SK-N-SH treated with all-trans-retinoic acid at 6 μM for 48 hours (cell line): ENCODE results near the gene MLLT1.

ENCODE experiments used
- ATAC-seq: fragments of 200-7000 bp; cut with Tn5 transposase; 3 replicates; pipeline ENCODE4 v1.9.1; 2020; ENCODE audit warnings: mild to moderate bottlenecking, moderate library complexity
- ARNTL ChIP-seq: fragments of 450-650 bp; formaldehyde crosslinking; IDR thresholded peaks from 2 replicates; pipeline ENCODE4 v1.5.0; 2020; ENCODE audit warnings: low read depth, mild to moderate bottlenecking, moderate library complexity, borderline replicate concordance
- BACH2 ChIP-seq: fragments of 250-450 bp; sonication (Bioruptor Pico); IDR thresholded peaks from 2 replicates; pipeline ENCODE4 v1.9.0; 2021; ENCODE audit warnings: mild to moderate bottlenecking, borderline replicate concordance
- CREB5 ChIP-seq: fragments of 250-450 bp; sonication (Bioruptor Pico); IDR thresholded peaks from 2 replicates; pipeline ENCODE4 v1.5.1; 2020; ENCODE audit warnings: low read depth, mild to moderate bottlenecking, moderate library complexity
- CSDC2 ChIP-seq: fragments of 250-450 bp; sonication (Bioruptor Pico); IDR thresholded peaks from 2 replicates; pipeline ENCODE4 v1.5.0; 2020; ENCODE audit warnings: mild to moderate bottlenecking, moderate library complexity
- CSRNP3 ChIP-seq: fragments of 250-450 bp; sonication (Bioruptor Pico); IDR thresholded peaks from 2 replicates; pipeline ENCODE4 v1.5.1; 2021; ENCODE audit warnings: mild to moderate bottlenecking, moderate library complexity
- ESRRG ChIP-seq: fragments of 250-450 bp; sonication (Bioruptor Pico); IDR thresholded peaks from 2 replicates; pipeline ENCODE4 v1.6.1; 2021; ENCODE audit warnings: mild to moderate bottlenecking
- GLIS3 ChIP-seq: fragments of 250-450 bp; sonication (Bioruptor Pico); IDR thresholded peaks from 2 replicates; pipeline ENCODE4 v1.5.0; 2020; ENCODE audit warnings: mild to moderate bottlenecking, moderate library complexity
- ISL1 ChIP-seq: fragments of 250-450 bp; sonication (Bioruptor Pico); IDR thresholded peaks from 2 replicates; pipeline ENCODE4 v2.1.2; 2022; ENCODE audit warnings: mild to moderate bottlenecking, moderate library complexity
- OSR1 ChIP-seq: fragments of 250-450 bp; sonication (Bioruptor Pico); IDR thresholded peaks from 2 replicates; pipeline ENCODE4 v1.8.0; 2022; ENCODE audit warnings: moderate library complexity, mild to moderate bottlenecking, inconsistent platforms
- POU6F1 ChIP-seq: fragments of 250-450 bp; sonication (Bioruptor Pico); IDR thresholded peaks from 2 replicates; pipeline ENCODE4 v1.8.0; 2021; ENCODE audit warnings: low read depth, mild to moderate bottlenecking, moderate library complexity, borderline replicate concordance
- PPARA ChIP-seq: fragments of 250-450 bp; sonication (Bioruptor Pico); IDR thresholded peaks from 2 replicates; pipeline ENCODE4 v1.5.0; 2020; ENCODE audit warnings: mild to moderate bottlenecking, borderline replicate concordance
- RARB ChIP-seq: fragments of 250-450 bp; sonication (Bioruptor Pico); IDR thresholded peaks from 2 replicates; pipeline ENCODE4 v1.8.0; 2021; ENCODE audit warnings: mild to moderate bottlenecking, moderate library complexity
- SNAI2 ChIP-seq: fragments of 250-450 bp; sonication (Bioruptor Pico); IDR thresholded peaks from 2 replicates; pipeline ENCODE4 v1.5.0; 2020; ENCODE audit warnings: mild to moderate bottlenecking, moderate library complexity
- TCF4 ChIP-seq: fragments of 250-450 bp; sonication (Bioruptor Pico); IDR thresholded peaks from 2 replicates; pipeline ENCODE4 v1.8.0; 2021; ENCODE audit warnings: mild to moderate bottlenecking, moderate library complexity, borderline replicate concordance
- TOX ChIP-seq: fragments of 250-450 bp; sonication (Bioruptor Pico); IDR thresholded peaks from 2 replicates; pipeline ENCODE4 v1.8.0; 2021; ENCODE audit warnings: mild to moderate bottlenecking, moderate library complexity, borderline replicate concordance
- TSHZ2 ChIP-seq: fragments of 250-450 bp; sonication (Bioruptor Pico); IDR thresholded peaks from 2 replicates; pipeline ENCODE4 v1.5.0; 2020; ENCODE audit warnings: mild to moderate bottlenecking, moderate library complexity
- ZC3H10 ChIP-seq: fragments of 250-450 bp; sonication (Bioruptor Pico); IDR thresholded peaks from 2 replicates; pipeline ENCODE4 v1.5.1; 2021; ENCODE audit warnings: mild to moderate bottlenecking, moderate library complexity
- ZFP3 ChIP-seq: fragments of 250-450 bp; sonication (Bioruptor Pico); IDR thresholded peaks from 2 replicates; pipeline ENCODE4 v1.5.0; 2020; ENCODE audit warnings: mild to moderate bottlenecking, moderate library complexity
- ZFP30 ChIP-seq: fragments of 450-650 bp; formaldehyde crosslinking; IDR thresholded peaks from 2 replicates; pipeline ENCODE4 v1.5.0; 2022; ENCODE audit warnings: mild to moderate bottlenecking, moderate library complexity
- ZNF565 ChIP-seq: fragments of 450-650 bp; formaldehyde crosslinking; conservative IDR thresholded peaks from 2 replicates; pipeline ENCODE4 v1.5.0; 2020; ENCODE audit warnings: low read depth, mild to moderate bottlenecking, moderate library complexity
- ZNF70 ChIP-seq: fragments of 450-650 bp; formaldehyde crosslinking; IDR thresholded peaks from 2 replicates; pipeline ENCODE4 v1.5.0; 2020; ENCODE audit warnings: mild to moderate bottlenecking, moderate library complexity
- ZNF8 ChIP-seq: fragments of 450-650 bp; formaldehyde crosslinking; IDR thresholded peaks from 2 replicates; pipeline ENCODE4 v1.5.0; 2020; ENCODE audit warnings: mild to moderate bottlenecking, moderate library complexity
- TF ChIP-seq, protein P1 (sequence below): fragments of 250-450 bp; sonication (Bioruptor Pico); IDR thresholded peaks from 2 replicates; pipeline ENCODE4 v1.8.0; 2020; ENCODE audit warnings: mild to moderate bottlenecking, moderate library complexity, borderline replicate concordance

The MLLT1 gene

GRCh38 chr19:6213266-6213595, 66.5 kb downstream of the MLLT1 start:
- no peak for ATAC-seq
- TF ChIP-seq GLIS3 (CRISPR knock-in tag): no peak
- no peak for TF ChIP-seq ISL1 (CRISPR knock-in tag)
- no peak for TF ChIP-seq SNAI2 (CRISPR knock-in tag)
- TF ChIP-seq ZFP3 (CRISPR knock-in tag): no peak
- TF ChIP-seq CSDC2 (CRISPR knock-in tag): no peak
- no peak for TF ChIP-seq ARNTL (CRISPR knock-in tag)
- no peak for TF ChIP-seq RARB (CRISPR knock-in tag)
- no peak for TF ChIP-seq ZC3H10 (CRISPR knock-in tag)
- no peak for TF ChIP-seq TOX
- TF ChIP-seq ESRRG (CRISPR knock-in tag): no peak
- no peak for TF ChIP-seq TSHZ2 (CRISPR knock-in tag)
- no peak for TF ChIP-seq ZNF8 (CRISPR knock-in tag)
- no peak for TF ChIP-seq CREB5 (CRISPR knock-in tag)
- TF ChIP-seq OSR1 (CRISPR knock-in tag): no peak
- no peak for TF ChIP-seq ZNF565 (CRISPR knock-in tag)
- TF ChIP-seq POU6F1: no peak
- TF ChIP-seq TCF4: no peak
- no peak for TF ChIP-seq PPARA
- TF ChIP-seq, all 23 proteins: peak for 0

DNA sequence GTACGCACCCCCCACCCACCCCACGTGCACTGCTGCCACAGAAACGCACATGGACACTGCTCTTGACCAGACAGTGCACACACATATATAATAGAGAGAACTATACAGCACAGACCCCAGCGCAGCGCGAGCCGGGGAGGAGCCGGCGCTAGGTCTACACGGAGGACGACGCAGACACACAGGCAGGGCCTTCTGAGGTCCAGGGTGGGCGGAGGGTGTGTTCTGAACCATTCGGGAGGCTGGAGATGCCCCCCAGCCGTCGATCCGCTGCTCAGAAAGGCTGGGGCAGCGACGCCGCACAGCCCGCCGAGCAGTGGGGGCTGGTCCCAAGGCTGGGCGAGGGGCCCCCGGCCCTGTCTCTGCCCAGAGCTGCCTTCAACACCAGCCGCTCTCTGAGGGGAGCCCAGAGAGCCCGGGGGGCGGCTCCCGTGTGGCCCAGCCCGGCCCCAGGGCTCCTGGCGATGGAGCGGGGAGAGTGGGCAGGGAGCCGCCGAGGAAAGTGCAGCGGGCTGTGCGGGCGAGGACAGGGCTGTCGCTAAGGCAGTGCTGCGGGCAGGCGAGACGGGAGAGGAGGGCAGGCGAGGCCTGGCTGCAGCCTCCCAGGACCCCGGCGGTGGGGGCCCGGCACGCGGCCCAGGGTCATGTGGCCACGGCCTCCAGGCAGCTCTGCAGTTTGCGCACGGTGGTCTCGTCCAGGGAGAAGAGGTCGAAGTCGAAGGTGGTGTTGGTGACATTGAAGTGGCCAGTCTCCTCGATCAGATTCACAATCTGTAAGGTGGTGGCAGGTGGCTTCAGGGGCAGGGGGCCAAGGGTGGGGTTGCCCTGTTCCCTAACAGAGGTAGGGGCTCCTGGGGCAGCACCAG, 67.1 kb downstream of the MLLT1 start:
- TF ChIP-seq, protein P1, sequence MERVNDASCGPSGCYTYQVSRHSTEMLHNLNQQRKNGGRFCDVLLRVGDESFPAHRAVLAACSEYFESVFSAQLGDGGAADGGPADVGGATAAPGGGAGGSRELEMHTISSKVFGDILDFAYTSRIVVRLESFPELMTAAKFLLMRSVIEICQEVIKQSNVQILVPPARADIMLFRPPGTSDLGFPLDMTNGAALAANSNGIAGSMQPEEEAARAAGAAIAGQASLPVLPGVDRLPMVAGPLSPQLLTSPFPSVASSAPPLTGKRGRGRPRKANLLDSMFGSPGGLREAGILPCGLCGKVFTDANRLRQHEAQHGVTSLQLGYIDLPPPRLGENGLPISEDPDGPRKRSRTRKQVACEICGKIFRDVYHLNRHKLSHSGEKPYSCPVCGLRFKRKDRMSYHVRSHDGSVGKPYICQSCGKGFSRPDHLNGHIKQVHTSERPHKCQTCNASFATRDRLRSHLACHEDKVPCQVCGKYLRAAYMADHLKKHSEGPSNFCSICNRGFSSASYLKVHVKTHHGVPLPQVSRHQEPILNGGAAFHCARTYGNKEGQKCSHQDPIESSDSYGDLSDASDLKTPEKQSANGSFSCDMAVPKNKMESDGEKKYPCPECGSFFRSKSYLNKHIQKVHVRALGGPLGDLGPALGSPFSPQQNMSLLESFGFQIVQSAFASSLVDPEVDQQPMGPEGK (CRISPR knock-in tag): no peak
- TF ChIP-seq SNAI2 (CRISPR knock-in tag): no peak
- no peak for TF ChIP-seq ZC3H10 (CRISPR knock-in tag)
- no peak for TF ChIP-seq CREB5 (CRISPR knock-in tag)
- no peak for TF ChIP-seq ZNF8 (CRISPR knock-in tag)
- no peak for TF ChIP-seq TCF4
- no peak for TF ChIP-seq BACH2 (CRISPR knock-in tag)
- no peak for TF ChIP-seq ARNTL (CRISPR knock-in tag)
- TF ChIP-seq ZFP30 (CRISPR knock-in tag): no peak
- TF ChIP-seq TOX: no peak
- TF ChIP-seq RARB (CRISPR knock-in tag): no peak
- no peak for TF ChIP-seq GLIS3 (CRISPR knock-in tag)
- no peak for TF ChIP-seq CSRNP3
- no peak for TF ChIP-seq ZFP3 (CRISPR knock-in tag)
- no peak for TF ChIP-seq OSR1 (CRISPR knock-in tag)
- TF ChIP-seq ESRRG (CRISPR knock-in tag): no peak
- TF ChIP-seq ZNF70 (CRISPR knock-in tag): no peak
- ATAC-seq: no peak
